Uterus (tissue), 4 donors: ENCODE results near the gene C7. TPM values are rescaled to one million over a fixed set of nuclear protein-coding genes. Genes with fewer than 3 reads are reported as not detected.

Experiments
- DNase-seq, 2 donors: peaks; one replicate each; pipeline ENCODE4 v3.0.0-alpha.2; 2019 to 2020
- H3K27ac ChIP-seq, 2 donors: fragments of 200-600 bp; sonication (generic); 1 replicate in 1 of 2; 2 replicates in 1 of 2; pipeline ENCODE4 v1.5.1; 2016 to 2018
- H3K27me3 ChIP-seq, 2 donors: fragments of 200-600 bp; sonication (generic); one replicate each; pipeline ENCODE4 v1.5.1; 2018 to 2019; ENCODE audit warnings: control low read depth in 1 of 2
- H3K36me3 ChIP-seq, 2 donors: fragments of 200-600 bp; sonication (generic); one replicate each; pipeline ENCODE4 v1.5.1; 2019; ENCODE audit warnings: control low read depth in 1 of 2
- H3K4me1 ChIP-seq, 2 donors: fragments of 200-600 bp; sonication (generic); one replicate each; pipeline ENCODE4 v1.5.1; 2018 to 2019; ENCODE audit warnings: control low read depth in 1 of 2
- H3K4me3 ChIP-seq, 2 donors: fragments of 200-600 bp; sonication (generic); 1 replicate in 1 of 2; 2 replicates in 1 of 2; pipeline ENCODE4 v1.5.1; 2018 to 2019; ENCODE audit warnings: mild to moderate bottlenecking in 1 of 2
- H3K9me3 ChIP-seq, 2 donors: fragments of 200-600 bp; sonication (generic); one replicate each; pipeline ENCODE4 v1.5.1; 2019; ENCODE audit warnings: control low read depth in 1 of 2
- CTCF ChIP-seq, 4 experiments: fragments of 200-600 bp in 2 of 4; fragments of 450-650 bp in 2 of 4; sonication (generic) in 2 of 4; IDR thresholded peaks; one replicate each; pipeline ENCODE4 v1.5.1; 2016 to 2019; ENCODE audit warnings: antibody characterized with exemption in 4 of 4, mild to moderate bottlenecking in 2 of 4, moderate library complexity in 1 of 4
- POLR2A ChIP-seq, 2 donors: fragments of 450-650 bp; IDR thresholded peaks; one replicate each; pipeline ENCODE4 v1.6.1; 2016; ENCODE audit warnings: antibody characterized with exemption in 2 of 2, mild to moderate bottlenecking in 1 of 2, moderate library complexity in 1 of 2
- intact Hi-C: fragments of 100-400 bp; cut with DNase I; formaldehyde crosslinking; loops from one replicate; pipeline ENCODE4 v1.15.1; 2023; ENCODE audit warnings: low total_unique reads
- total RNA-seq, 4 donors: library from RNA; depleted of rRNA in 3 of 4; stranded (reverse); fragments of >200 nt in 3 of 4; gene quantifications; one replicate each; pipeline versions ENCODE4 v1.1.0 to v1.2.4, GENCODE V29; 2014 to 2023
- donor health status: DM: yes; HTN: yes; CAD: no.

The C7 gene
- total RNA-seq, 4 donors from 2014 or later: 293 to 576 (median 424) TPM

- TF ChIP-seq CTCF (IDR thresholded peaks at IDR 0.05): no peak
- TF ChIP-seq POLR2A (IDR thresholded peaks at IDR 0.05): no peak
- intact Hi-C loops: no loop called here
Measured at GRCh38 chr5:40991168-40991980, 82.1 kb downstream of the C7 start.

GRCh38 chr5:40991981-40992559 lies 82.8 kb downstream of the C7 start:
- intact Hi-C loops: no loop called here
- Histone ChIP-seq H3K9me3 (no peaks in the 10 kb centered on the region), H3K4me3 (no peak overlapping the region), H3K27ac (peak overlapping the region; percentile 72), H3K4me1 (no peaks in the 10 kb centered on the region), H3K27me3 (no peaks in the 10 kb centered on the region), H3K36me3 (no peaks in the 10 kb centered on the region)
- TF ChIP-seq POLR2A (IDR thresholded peaks at IDR 0.05) (no peak), CTCF (IDR thresholded peaks at IDR 0.05) (no peak)
- DNase-seq: no peak

More at GRCh38 chr5:40991168-40991980, 82.1 kb downstream of the C7 start:
- no peaks in the 10 kb centered on the region for H3K36me3 ChIP-seq
- no peaks in the 10 kb centered on the region for H3K4me1 ChIP-seq
- DNase-seq: peak; percentile 63 to 82
- H3K4me3 ChIP-seq: no peak overlapping the region
- H3K9me3 ChIP-seq: no peaks in the 10 kb centered on the region
- no peaks in the 10 kb centered on the region for H3K27me3 ChIP-seq
- H3K27ac ChIP-seq: peak overlapping the region; percentile 72

- Histone ChIP-seq H3K36me3 (no peaks in the 10 kb centered on the region), H3K4me3 (no peak overlapping the region), H3K27ac (no peak overlapping the region), H3K4me1 (no peaks in the 10 kb centered on the region), H3K9me3 (no peaks in the 10 kb centered on the region), H3K27me3 (no peaks in the 10 kb centered on the region)
- intact Hi-C loops: no loop called here
- no peak for DNase-seq
- TF ChIP-seq POLR2A (IDR thresholded peaks at IDR 0.05) (no peak), CTCF (IDR thresholded peaks at IDR 0.05) (no peak)
Measured at GRCh38 chr5:40995801-40996586, 86.7 kb downstream of the C7 start.

GRCh38 chr5:40999142-40999541 lies 89.8 kb downstream of the C7 start:
- H3K4me3 ChIP-seq: no peak overlapping the region
- H3K27ac ChIP-seq: no peak overlapping the region
- H3K9me3 ChIP-seq: no peaks in the 10 kb centered on the region
- no peak for DNase-seq
- H3K4me1 ChIP-seq: no peaks in the 10 kb centered on the region
- TF ChIP-seq CTCF (IDR thresholded peaks at IDR 0.05): no peak
- no peak for TF ChIP-seq POLR2A (IDR thresholded peaks at IDR 0.05)
- no peaks in the 10 kb centered on the region for H3K27me3 ChIP-seq
- intact Hi-C loops: no loop called here
- no peaks in the 10 kb centered on the region for H3K36me3 ChIP-seq

- H3K4me1 ChIP-seq: no peaks in the 10 kb centered on the region
- DNase-seq: no peak
- H3K9me3 ChIP-seq: no peaks in the 10 kb centered on the region
- intact Hi-C loops: no loop called here
- no peak overlapping the region for H3K4me3 ChIP-seq
- no peak for TF ChIP-seq CTCF (IDR thresholded peaks at IDR 0.05)
- TF ChIP-seq POLR2A (IDR thresholded peaks at IDR 0.05): no peak
- no peaks in the 10 kb centered on the region for H3K36me3 ChIP-seq
- no peak overlapping the region for H3K27ac ChIP-seq
- no peaks in the 10 kb centered on the region for H3K27me3 ChIP-seq
Measured at GRCh38 chr5:40999966-41000365, 90.7 kb downstream of the C7 start.
